Astrocyte of the cerebellum (primary cell): ENCODE measurements around the gene NAV1.
"Not testable (repeated sequence)": the region's sequence is repeated elsewhere in the genome, so short reads cannot be mapped to it uniquely, and the experiment has no call there.

Experiments
- DNase-seq: peaks from one replicate; pipeline ENCODE4 v3.0.0-alpha.2; 2011; ENCODE audit warnings: low read depth
- H3K4me3 ChIP-seq: 2 replicates; pipeline ENCODE4 v1.5.1; 2011; ENCODE audit warnings: mild to moderate bottlenecking, low read depth, low read length, moderate library complexity
- CTCF ChIP-seq: IDR thresholded peaks from 2 replicates; pipeline ENCODE4 v1.5.1; 2012; ENCODE audit warnings: low read length, low read depth, moderate library complexity, mild to moderate bottlenecking; ENCODE audit errors: missing control alignments
- in situ Hi-C: cut with HindIII; loops from 2 replicates; pipeline ENCODE4 v1.10.0; 2017; ENCODE audit warnings: low sequenced_read_pairs

NAV1 gene

DNA sequence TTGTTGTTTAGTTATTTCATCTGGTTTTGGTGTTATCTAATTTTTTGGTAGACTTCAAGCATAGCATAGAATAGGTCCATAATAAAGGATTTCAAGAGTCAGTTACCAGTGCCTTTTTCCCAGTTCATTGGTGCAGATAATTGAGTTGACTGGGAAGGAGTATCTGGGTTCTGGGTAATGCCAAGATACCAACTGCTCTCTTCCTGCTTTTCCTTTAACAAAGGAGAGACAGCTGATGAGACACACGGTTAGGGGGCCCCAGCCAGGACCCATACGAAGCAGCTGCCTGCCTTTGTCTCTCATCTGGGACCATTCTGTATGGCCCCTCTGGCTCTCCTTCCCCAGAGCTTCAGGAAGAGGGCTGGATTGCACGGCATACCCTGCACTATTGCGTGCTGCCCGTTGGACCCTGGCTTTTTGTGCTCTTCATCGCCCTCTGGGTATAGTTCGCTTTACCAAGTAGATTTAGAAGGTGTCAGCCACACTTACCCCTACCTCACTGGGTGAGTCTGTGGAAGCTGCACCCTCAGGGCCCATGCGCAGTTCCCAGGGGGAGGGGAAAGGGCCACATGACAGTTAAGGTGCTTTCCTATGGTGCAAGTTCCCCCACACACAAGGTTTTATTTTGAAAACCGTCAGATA lies 7.0 kb downstream of the NAV1 start:
- in situ Hi-C loops = no loop called here
- no peak for TF ChIP-seq CTCF
- no peak for DNase-seq
- no peak overlapping the region for H3K4me3 ChIP-seq

- DNase-seq, in situ Hi-C loops, H3K4me3 ChIP-seq: not testable (repeated sequence)
These were observed 10.6 kb downstream of the NAV1 start for GRCh38 chr1:201549522-201549921.

DNA sequence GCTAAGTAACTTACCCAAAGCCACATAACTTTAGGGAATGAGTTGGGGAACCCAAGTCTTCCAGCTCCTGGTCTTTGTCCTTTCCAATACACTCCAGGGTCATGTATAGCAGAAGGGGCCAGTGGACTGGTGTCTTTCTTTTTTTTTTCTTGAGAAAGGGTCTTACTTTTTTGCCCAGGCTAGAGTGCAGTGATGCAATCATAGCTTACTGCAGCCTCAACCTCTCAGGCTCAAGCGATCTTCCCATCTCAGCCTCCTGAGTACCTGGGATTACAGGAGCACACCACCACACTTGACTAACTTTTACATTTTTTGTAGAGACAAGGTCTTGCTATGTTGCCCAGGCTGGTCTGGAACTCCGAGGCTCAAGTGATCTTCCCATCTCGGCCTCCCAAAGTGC lies 12.2 kb downstream of the NAV1 start:
- H3K4me3 ChIP-seq = no peak overlapping the region
- DNase-seq = no peak
- in situ Hi-C loops = no loop called here
- TF ChIP-seq CTCF = no peak

DNA sequence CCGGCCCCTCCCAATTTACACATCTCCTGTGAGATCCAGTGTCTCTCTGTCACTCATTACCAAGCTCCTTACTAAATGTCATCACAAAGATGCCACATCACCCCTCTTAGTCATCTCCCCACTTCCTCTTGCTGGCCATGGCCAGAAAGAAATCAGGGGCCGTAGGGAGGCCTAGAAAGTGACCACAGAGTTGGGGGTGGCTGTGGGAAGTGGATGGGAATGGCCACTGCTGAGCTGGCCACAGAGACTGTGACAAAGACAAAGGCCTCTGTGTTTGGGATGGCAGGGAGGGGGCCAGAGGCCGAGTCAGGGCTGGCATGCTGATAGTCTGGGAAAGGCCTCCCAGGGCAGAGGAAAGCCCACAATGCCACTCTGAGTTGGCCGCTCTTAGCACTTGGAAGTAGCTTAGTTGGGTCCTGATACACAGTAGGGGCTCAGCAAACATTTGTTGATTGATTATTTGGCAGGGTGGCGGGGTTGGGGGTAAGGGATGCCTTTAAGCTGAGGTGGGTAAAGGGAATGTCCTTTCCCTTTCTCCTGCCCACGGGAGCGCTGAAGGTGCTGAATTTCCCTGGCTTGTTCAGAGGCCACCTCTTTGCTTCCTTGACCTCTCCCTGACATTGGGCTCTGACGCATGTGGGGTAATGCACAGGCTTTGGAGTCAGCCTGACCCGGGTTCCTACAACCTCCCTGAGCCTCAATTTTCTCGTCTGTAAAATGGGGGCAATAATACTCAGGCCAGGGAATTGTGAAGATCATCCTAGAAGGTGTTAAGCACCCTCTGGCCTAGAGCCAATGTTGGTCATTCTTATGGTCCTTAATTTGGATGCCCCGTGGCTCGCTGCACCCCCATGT lies 13.2 kb downstream of the NAV1 start:
- DNase-seq = no peak
- no peak overlapping the region for H3K4me3 ChIP-seq
- TF ChIP-seq CTCF = no peak
- in situ Hi-C loops = no loop called here

DNA sequence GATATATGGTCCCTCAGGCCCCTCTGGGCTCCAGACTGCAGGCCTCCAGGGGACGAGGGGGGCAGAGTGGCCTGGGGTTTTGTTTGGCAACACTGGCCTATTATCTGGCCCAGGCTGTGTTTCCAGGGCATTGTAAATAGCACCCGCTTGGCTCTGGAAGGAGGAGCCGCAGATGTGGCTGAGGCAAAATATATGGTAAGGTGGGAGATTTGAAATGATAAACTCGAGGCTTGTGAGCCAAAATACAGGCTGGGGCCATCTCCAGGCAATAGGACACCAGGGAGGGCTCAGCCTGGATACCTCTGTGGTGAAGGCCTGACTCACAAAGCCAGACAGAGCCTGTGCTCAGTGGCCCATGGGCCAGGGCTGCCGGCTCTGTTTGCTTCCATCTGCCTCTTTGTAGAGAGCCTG lies 14.0 kb downstream of the NAV1 start:
- in situ Hi-C loops = no loop called here
- no peak overlapping the region for H3K4me3 ChIP-seq
- TF ChIP-seq CTCF = no peak
- DNase-seq = no peak

GRCh38 chr1:201553496-201554189 lies 14.7 kb downstream of the NAV1 start:
- no peak for DNase-seq
- in situ Hi-C loops = no loop called here
- no peak overlapping the region for H3K4me3 ChIP-seq
- TF ChIP-seq CTCF = no peak

GRCh38 chr1:201554190-201554600 lies 15.3 kb downstream of the NAV1 start:
- no peak overlapping the region for H3K4me3 ChIP-seq
- no peak for TF ChIP-seq CTCF
- in situ Hi-C loops = no loop called here
- no peak for DNase-seq
